ENCODE data around the gene CAPS.

CAPS gene

DNA sequence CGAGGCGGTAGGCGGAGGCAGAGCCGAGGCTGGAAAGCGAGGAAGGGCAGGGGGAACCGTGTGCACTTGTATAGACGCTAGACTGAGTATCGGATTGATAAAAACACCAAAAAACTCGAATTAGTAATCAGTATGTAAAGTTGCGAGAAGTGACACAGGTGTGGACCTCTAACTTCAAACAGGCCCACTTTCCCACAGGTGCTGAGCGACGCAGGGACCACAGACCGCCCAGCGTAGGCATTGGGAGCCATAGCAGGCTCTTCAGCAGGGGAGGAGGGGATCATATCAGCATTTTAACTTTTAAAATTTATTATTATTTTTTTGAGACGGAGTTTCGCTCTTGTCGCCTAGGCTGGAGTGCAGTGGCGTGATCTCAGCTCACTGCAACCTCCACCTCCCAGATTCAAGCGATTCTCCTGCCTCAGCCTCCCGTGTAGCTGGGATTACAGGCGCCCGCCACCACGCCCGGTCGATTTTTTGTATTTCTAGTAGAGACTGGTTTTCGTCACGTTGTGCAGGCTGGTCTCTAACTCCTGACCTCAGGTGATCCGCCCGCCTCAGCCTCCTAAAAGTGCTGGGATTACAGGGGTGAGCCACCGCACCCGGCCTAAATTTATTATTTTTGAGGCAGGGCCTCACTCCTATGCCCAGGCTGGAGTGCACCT, 8.8 kb upstream of the CAPS start:
- Mint-ChIP-seq H3K27me3 (no peaks in the 10 kb centered on the region), H3K4me3 (peak overlapping the region; percentile 92), H3K9me3 (no peaks in the 10 kb centered on the region), H3K27ac (ENCODE audit: low read depth) (peak overlapping the region; percentile 99), H3K4me1 (peaks cover 34% of the 10 kb centered on the region), H3K36me3 (ENCODE audit: insufficient read depth) (peaks cover 42% of the 10 kb centered on the region)
- ATAC-seq (replicated peaks; ENCODE audit: extremely low read depth, poor library complexity, severe bottlenecking) (no peak), DNase-seq (ENCODE audit: low spot score in 2 of 2) (no peak)

DNA sequence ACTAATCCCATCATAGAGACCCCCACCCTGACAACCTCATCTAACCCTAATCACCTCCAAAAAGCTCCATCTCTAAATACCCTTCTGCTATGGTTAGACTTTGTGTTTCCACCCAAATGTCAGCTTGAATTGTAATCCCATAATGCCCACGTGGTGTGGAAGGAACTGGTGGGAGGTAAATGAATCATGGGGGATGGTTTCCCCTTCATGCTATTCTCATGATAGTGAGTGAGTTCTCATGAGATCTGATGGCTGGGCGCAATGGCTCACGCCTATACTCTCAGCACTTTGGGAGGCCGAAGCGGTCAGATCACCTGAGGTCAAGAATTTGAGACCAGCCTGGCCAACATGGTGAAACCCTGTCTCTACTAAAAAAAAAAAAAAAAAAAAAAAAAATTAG, 6.8 kb upstream of the CAPS start:
- peak overlapping the region; percentile 23 for H3K4me3 Mint-ChIP-seq
- no peak overlapping the region for H3K27ac Mint-ChIP-seq (ENCODE audit: low read depth)

DNA sequence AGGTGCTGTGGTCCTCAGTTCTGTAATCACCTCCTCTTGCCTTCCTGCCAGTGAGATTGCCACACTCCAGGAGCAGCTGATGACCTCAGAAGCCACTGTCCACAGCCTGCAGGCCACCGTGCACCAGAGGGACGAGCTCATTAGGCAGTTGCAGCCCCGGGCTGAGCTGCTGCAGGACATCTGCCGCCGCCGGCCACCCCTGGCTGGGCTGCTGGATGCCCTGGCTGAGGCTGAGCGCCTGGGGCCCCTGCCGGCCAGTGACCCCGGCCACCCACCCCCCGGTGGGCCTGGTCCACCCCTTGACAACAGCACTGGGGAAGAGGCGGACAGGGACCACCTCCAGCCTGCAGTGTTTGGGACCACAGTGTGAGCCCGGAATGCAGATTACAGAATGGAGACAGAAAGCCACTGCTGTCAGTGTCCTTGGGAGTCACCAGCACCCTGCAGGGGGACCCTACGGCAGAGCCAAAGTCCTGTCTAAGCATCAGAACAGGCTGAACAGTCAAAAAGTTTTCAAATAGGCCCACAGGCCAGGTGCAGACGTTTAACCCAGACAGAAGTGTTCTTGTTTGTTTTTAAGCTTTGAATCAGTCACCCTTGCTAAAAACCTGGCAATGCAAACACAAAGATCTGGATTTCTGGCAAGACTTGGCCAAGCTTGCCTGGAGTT, 5.1 kb upstream of the CAPS start:
- DNase-seq (ENCODE audit: low spot score in 2 of 2) (no peak), ATAC-seq (replicated peaks; ENCODE audit: extremely low read depth, poor library complexity, severe bottlenecking) (no peak)
- no peaks in the 10 kb centered on the region for H3K9me3 Mint-ChIP-seq
- H3K36me3 Mint-ChIP-seq (ENCODE audit: insufficient read depth) = peaks cover 24% of the 10 kb centered on the region
- peaks cover 13% of the 10 kb centered on the region for H3K4me1 Mint-ChIP-seq
- H3K4me3 Mint-ChIP-seq = no peak overlapping the region
- H3K27me3 Mint-ChIP-seq = no peaks in the 10 kb centered on the region
- no peak overlapping the region for H3K27ac Mint-ChIP-seq (ENCODE audit: low read depth)

More for the DNA sequence above, 6.8 kb upstream of the CAPS start:
- H3K36me3 Mint-ChIP-seq (ENCODE audit: insufficient read depth) = peaks cover 35% of the 10 kb centered on the region
- H3K4me1 Mint-ChIP-seq = peaks cover 25% of the 10 kb centered on the region
- no peaks in the 10 kb centered on the region for H3K27me3 Mint-ChIP-seq
- no peak for DNase-seq (ENCODE audit: low spot score in 2 of 2)
- ATAC-seq (replicated peaks; ENCODE audit: extremely low read depth, poor library complexity, severe bottlenecking) = no peak
- H3K9me3 Mint-ChIP-seq = no peaks in the 10 kb centered on the region

DNA sequence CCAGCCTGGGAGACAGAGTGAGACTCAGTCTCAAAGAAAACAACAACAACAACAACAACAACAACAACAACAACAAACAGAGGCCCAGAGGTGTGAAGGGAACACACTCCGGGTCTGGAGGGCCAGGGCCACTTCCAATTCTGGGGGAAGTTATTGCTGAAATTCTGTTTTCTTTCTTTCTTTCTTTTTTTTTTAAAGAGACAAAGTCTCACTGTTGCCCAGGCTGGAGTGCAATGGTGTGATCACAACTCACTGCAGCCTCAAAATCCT, 3.5 kb upstream of the CAPS start:
- no peak for DNase-seq (ENCODE audit: low spot score in 2 of 2)
- no peak for ATAC-seq (replicated peaks; ENCODE audit: extremely low read depth, poor library complexity, severe bottlenecking)
- Mint-ChIP-seq H3K36me3 (ENCODE audit: insufficient read depth) (peaks cover 16% of the 10 kb centered on the region), H3K4me3 (no peak overlapping the region), H3K27me3 (no peaks in the 10 kb centered on the region), H3K4me1 (peaks cover 12% of the 10 kb centered on the region), H3K27ac (ENCODE audit: low read depth) (no peak overlapping the region), H3K9me3 (no peaks in the 10 kb centered on the region)

DNA sequence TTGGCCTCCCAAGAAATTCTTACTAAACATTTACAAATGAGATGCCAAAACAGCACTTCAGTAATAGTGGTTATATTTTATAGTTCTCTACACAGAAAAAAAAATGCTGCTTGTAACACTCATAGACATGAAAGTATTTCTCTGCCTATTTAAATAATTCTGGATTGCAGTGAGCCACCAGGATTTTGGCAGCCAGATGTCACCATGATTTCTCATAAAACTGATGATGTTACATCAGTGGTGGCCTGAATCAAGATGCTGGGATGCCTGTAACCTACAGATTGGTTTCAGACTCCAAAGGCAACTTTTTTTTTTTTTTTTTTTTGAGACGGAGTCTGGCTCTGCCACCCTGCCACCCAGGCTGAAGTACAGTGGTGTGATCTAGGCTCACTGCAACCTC, 2.7 kb upstream of the CAPS start:
- H3K4me3 Mint-ChIP-seq = no peak overlapping the region
- peaks cover 8% of the 10 kb centered on the region for H3K4me1 Mint-ChIP-seq
- no peaks in the 10 kb centered on the region for H3K27me3 Mint-ChIP-seq
- no peak for DNase-seq (ENCODE audit: low spot score in 2 of 2)
- H3K27ac Mint-ChIP-seq (ENCODE audit: low read depth) = no peak overlapping the region
- H3K9me3 Mint-ChIP-seq = no peaks in the 10 kb centered on the region
- ATAC-seq (replicated peaks; ENCODE audit: extremely low read depth, poor library complexity, severe bottlenecking) = no peak
- H3K36me3 Mint-ChIP-seq (ENCODE audit: insufficient read depth) = peaks cover 17% of the 10 kb centered on the region

DNA sequence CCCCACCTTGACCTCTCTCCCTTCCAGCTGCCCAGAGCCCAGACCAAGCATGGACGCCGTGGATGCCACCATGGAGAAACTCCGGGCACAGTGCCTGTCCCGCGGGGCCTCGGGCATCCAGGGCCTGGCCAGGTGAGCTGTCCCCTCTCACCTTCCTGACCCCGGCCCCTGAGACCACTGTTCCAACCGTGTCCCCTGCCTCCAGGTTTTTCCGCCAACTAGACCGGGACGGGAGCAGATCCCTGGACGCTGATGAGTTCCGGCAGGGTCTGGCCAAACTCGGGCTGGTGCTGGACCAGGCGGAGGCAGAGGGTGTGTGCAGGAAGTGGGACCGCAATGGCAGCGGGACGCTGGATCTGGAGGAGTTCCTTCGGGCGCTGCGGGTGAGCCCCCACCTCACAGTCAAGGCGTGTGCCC, 312 bp downstream of the CAPS start:
- no peak for ATAC-seq (replicated peaks; ENCODE audit: extremely low read depth, poor library complexity, severe bottlenecking)
- H3K27me3 Mint-ChIP-seq = no peaks in the 10 kb centered on the region
- H3K36me3 Mint-ChIP-seq (ENCODE audit: insufficient read depth) = peaks cover 29% of the 10 kb centered on the region
- H3K4me1 Mint-ChIP-seq = no peaks in the 10 kb centered on the region
- H3K4me3 Mint-ChIP-seq = no peak overlapping the region
- DNase-seq (ENCODE audit: low spot score in 2 of 2) = no peak
- H3K9me3 Mint-ChIP-seq = no peaks in the 10 kb centered on the region
- H3K27ac Mint-ChIP-seq (ENCODE audit: low read depth) = no peak overlapping the region

DNA sequence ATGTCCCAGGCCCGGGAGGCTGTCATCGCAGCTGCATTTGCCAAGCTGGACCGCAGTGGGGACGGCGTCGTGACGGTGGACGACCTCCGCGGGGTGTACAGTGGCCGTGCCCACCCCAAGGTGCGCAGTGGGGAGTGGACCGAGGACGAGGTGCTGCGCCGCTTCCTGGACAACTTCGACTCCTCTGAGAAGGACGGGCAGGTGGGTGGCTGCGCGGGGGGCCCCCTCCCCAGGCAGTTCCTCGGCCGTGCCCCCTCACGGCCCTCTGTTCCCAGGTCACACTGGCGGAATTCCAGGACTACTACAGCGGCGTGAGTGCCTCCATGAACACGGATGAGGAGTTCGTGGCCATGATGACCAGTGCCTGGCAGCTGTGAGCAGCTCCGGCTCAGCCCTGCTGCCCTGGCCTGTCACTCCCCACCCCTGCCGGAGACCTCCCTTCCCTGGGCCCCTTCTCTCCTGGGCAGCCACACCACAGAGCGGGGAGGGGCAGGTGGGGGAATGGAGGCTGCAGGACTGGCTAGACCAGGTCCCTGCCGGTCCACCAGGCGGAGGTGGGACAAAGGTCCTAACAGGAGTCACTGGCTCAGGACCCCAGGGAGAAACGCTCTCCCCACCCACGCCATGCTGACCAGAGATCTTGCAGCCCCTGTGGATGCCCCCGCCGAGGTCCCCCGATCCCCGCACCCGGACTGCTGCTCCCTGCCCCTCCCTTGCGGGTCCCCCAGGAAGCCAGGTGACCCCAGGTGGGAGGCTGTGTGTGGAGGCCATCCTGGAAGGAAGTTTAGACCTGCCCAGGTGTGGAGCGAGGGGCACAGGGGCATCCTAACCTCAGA, 1.1 kb downstream of the CAPS start:
- H3K27ac Mint-ChIP-seq (ENCODE audit: low read depth) = no peak overlapping the region
- peaks cover 30% of the 10 kb centered on the region for H3K36me3 Mint-ChIP-seq (ENCODE audit: insufficient read depth)
- ATAC-seq (replicated peaks; ENCODE audit: extremely low read depth, poor library complexity, severe bottlenecking) (no peak), DNase-seq (ENCODE audit: low spot score in 2 of 2) (no peak)
- no peaks in the 10 kb centered on the region for H3K9me3 Mint-ChIP-seq
- no peak overlapping the region for H3K4me3 Mint-ChIP-seq
- no peaks in the 10 kb centered on the region for H3K27me3 Mint-ChIP-seq
- H3K4me1 Mint-ChIP-seq = no peaks in the 10 kb centered on the region

DNA sequence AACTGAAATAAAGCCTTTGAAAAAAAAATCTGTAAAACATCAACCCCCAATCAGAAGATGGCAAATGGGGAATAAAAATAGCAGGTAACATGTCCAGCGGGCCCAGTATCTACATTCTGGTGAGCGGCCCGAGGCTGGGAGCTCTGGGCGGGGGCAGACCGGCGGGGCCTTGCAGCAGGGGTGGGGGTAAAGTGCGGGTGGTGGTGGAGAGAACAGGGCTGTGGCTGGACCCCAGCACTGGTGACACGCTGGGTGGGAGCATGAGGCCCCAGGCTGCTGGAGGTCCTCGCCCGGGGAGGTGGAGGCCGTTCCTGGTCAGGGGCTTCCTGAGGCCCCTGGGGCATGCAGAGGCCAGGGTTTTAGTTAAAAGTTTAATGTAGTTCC, 1.7 kb downstream of the CAPS start:
- peaks cover 30% of the 10 kb centered on the region for H3K36me3 Mint-ChIP-seq (ENCODE audit: insufficient read depth)
- no peak overlapping the region for H3K4me3 Mint-ChIP-seq
- no peaks in the 10 kb centered on the region for H3K9me3 Mint-ChIP-seq
- peak overlapping the region; percentile 53 for H3K27ac Mint-ChIP-seq (ENCODE audit: low read depth)
- ATAC-seq (replicated peaks; ENCODE audit: extremely low read depth, poor library complexity, severe bottlenecking) (no peak), DNase-seq (ENCODE audit: low spot score in 2 of 2) (no peak)
- H3K4me1 Mint-ChIP-seq = no peaks in the 10 kb centered on the region
- no peaks in the 10 kb centered on the region for H3K27me3 Mint-ChIP-seq

DNA sequence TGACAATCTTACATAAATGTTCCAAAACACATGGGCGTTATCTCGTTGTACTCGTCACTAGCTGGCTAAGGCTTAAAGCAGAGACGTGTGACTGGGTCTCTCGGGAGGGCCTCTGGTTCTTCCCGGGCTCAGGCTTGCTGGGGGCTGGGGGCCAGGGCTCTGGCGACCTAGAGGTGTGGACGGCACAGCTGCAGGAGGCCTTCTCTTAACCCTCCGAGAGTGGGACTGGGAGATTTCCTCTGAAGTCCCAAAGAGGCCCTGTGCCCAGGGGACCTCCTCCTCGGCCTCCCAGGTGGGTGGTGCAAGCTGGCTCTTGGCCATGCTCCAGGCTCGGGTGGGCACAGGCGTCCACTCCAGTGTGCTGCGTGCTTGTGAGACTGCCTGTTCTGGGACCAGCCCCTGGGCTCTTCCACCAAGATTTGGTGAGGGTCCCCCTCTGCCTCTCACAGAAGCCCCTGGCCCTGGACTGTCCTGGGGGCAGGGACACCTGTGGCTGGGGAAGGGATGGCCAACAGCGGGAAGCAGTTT, 2.2 kb downstream of the CAPS start:
- Mint-ChIP-seq H3K4me3 (no peak overlapping the region), H3K36me3 (ENCODE audit: insufficient read depth) (peaks cover 29% of the 10 kb centered on the region), H3K4me1 (no peaks in the 10 kb centered on the region), H3K27me3 (no peaks in the 10 kb centered on the region), H3K27ac (ENCODE audit: low read depth) (peak overlapping the region; percentile 53), H3K9me3 (no peaks in the 10 kb centered on the region)
- ATAC-seq (replicated peaks; ENCODE audit: extremely low read depth, poor library complexity, severe bottlenecking) (no peak), DNase-seq (ENCODE audit: low spot score in 2 of 2) (no peak)

DNA sequence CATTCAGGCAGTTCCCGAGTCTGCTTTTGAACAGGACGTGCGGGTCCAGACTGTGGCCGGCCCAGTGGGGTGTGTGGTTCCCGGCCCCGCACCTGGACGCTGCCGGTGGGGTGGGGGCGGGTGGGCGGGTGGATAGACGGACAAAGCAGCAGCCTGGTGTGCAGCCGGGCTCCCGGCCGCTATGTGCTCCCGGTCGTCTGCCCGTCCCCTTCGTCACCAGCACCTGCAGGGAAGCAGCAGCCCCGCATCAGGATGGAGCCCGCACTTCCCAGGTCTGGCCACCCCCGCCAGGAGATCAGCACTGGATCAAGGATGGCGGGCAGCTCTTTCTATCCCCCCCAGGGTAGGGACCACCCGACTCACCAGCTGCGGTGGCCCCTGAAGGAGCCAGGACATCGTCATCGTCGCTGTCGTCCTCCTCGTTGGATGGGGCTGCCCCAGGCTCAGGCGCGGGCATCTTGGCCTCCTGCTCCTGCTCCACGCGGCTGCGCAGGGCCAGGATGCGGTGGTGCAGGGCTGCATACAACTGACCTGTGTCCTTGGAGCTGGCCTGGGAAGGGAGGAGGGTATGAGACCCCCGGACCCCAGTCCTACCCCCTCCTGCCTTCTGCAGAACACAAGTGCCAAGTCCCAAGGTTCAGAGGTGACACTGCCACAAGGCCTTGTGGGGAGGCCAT, 3.5 kb downstream of the CAPS start:
- no peaks in the 10 kb centered on the region for H3K4me1 Mint-ChIP-seq
- H3K36me3 Mint-ChIP-seq (ENCODE audit: insufficient read depth) = peaks cover 34% of the 10 kb centered on the region
- DNase-seq (ENCODE audit: low spot score in 2 of 2) (no peak), ATAC-seq (replicated peaks; ENCODE audit: extremely low read depth, poor library complexity, severe bottlenecking) (no peak)
- H3K27me3 Mint-ChIP-seq = no peaks in the 10 kb centered on the region
- H3K27ac Mint-ChIP-seq (ENCODE audit: low read depth) = no peak overlapping the region
- no peak overlapping the region for H3K4me3 Mint-ChIP-seq
- no peaks in the 10 kb centered on the region for H3K9me3 Mint-ChIP-seq

DNA sequence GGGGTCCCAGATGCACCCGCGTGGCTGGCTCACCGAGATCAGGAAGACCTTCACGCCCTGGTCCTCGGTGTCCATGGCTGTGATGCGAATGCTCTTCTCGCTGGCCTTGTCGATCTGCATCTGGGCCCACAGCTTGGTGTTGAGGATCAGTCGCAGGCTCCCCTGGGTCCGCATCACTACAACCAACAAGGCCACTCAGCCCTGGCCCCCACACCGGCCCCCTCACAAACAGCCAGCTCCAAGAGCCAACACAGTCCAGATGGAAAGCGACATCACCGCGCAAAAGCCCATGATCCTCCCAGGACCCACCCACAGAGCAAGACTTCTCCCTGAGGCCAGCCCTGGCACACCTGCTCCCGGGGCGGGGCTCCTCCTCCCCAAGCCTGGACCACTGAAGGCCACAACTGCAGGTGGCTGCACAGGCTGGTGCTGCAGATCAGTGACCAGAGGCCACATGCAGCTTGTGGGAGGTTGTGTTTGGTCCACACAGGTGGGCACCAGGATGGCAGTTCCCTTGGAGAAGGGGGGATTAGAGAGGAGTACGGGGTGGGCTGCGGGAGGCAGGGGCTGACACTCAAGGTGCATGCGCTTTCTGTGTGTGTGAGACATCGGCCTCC, 4.5 kb downstream of the CAPS start:
- peaks cover 44% of the 10 kb centered on the region for H3K36me3 Mint-ChIP-seq (ENCODE audit: insufficient read depth)

DNA sequence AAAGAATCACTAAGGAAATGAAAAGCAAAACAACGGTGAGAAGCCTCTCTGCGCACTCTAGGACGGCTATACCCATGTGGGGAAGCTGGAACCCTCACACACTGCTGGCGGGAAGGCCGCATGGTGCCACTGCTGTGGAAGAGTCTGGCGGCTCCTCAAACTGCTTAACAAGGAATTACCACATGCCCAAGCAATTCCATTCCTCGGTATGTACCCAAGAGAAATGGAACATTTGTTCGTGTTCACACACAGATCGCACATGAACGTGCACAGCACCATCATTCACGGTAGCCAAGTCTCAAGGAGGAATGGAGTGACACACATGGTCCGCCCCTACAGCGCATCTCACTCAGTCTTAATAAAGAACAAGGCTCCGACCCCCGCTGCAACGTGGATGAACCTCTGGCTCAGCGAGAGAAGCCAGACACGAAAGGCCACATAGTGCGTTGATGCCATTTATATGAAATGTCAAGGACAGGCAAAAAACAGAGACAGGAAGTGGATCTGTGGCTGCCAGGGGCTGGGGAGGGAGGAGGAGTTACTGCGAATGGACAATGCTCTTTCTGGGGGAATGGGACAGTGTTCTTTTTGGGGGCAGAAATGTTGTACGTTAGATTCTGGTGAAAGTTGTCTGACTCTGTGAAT, 7.6 kb downstream of the CAPS start:
- H3K36me3 Mint-ChIP-seq (ENCODE audit: insufficient read depth) = peaks cover 48% of the 10 kb centered on the region
- H3K4me3 Mint-ChIP-seq = no peak overlapping the region
- no peaks in the 10 kb centered on the region for H3K27me3 Mint-ChIP-seq
- no peaks in the 10 kb centered on the region for H3K9me3 Mint-ChIP-seq
- ATAC-seq (replicated peaks; ENCODE audit: extremely low read depth, poor library complexity, severe bottlenecking) = no peak
- DNase-seq (ENCODE audit: low spot score in 2 of 2) = no peak
- H3K27ac Mint-ChIP-seq (ENCODE audit: low read depth) = no peak overlapping the region
- H3K4me1 Mint-ChIP-seq = no peaks in the 10 kb centered on the region

More for the DNA sequence above, 4.5 kb downstream of the CAPS start:
- H3K4me3 Mint-ChIP-seq = no peak overlapping the region
- H3K4me1 Mint-ChIP-seq = no peaks in the 10 kb centered on the region
- H3K27ac Mint-ChIP-seq (ENCODE audit: low read depth) = no peak overlapping the region
- no peaks in the 10 kb centered on the region for H3K9me3 Mint-ChIP-seq
- H3K27me3 Mint-ChIP-seq = no peaks in the 10 kb centered on the region
- DNase-seq (ENCODE audit: low spot score in 2 of 2) (no peak), ATAC-seq (replicated peaks; ENCODE audit: extremely low read depth, poor library complexity, severe bottlenecking) (no peak)

All from central memory CD8-positive, alpha-beta T cell (primary cell).